Esophagus squamous epithelium (tissue), 4 donors: ENCODE data around the gene DNAH7.

Experiments
- CTCF ChIP-seq, 6 experiments: fragments of 450-650 bp in 4 of 6; fragments of 200-600 bp in 2 of 6; sonication (generic) in 2 of 6; IDR thresholded peaks; one replicate each; pipeline ENCODE4 v1.5.1; 2016 to 2019; ENCODE audit warnings: antibody characterized with exemption in 6 of 6, mild to moderate bottlenecking in 4 of 6, moderate library complexity in 4 of 6
- POLR2A ChIP-seq, 4 donors: fragments of 450-650 bp; IDR thresholded peaks; one replicate each; pipeline ENCODE4 v1.6.1; 2017; ENCODE audit warnings: antibody characterized with exemption in 4 of 4, mild to moderate bottlenecking in 4 of 4, moderate library complexity in 3 of 4

DNA sequence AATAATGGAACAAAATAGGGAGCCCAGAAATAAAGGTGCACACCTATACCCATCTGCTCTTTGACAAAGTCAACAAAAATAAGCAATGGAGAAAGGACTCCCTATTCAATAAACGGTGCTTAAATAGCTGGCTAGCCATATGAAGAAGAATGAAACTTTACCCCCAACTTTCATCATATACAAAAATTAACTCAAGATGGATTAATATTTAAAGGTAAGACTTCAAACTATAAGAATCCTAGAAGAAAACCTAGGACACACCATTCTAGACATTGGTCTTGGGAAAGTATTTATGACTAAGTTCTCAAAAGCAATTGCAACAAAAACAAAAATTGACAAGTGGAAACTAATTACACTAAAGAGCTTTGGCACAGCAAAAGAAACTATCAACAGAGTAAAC, 139.1 kb downstream of the DNAH7 start:
- TF ChIP-seq CTCF (IDR thresholded peaks at IDR 0.05) (no peak), POLR2A (IDR thresholded peaks at IDR 0.05) (no peak)
